Muscle of leg (tissue), 11 donors: ENCODE results near the gene BHMT2. TPM values are rescaled to one million over a fixed set of nuclear protein-coding genes. Genes with fewer than 3 reads are reported as not detected.
A peak's percentile ranks its signal among the peaks of the same experiment; 100 is the strongest.

ENCODE experiments used
- DNase-seq: peaks from one replicate; pipeline ENCODE4 v3.0.0; 2013
- H3K27ac ChIP-seq: one replicate; pipeline ENCODE4 v1.5.1; 2013; ENCODE audit warnings: mild to moderate bottlenecking, low read length, control low read depth
- H3K27me3 ChIP-seq: one replicate; pipeline ENCODE4 v1.6.1; 2013; ENCODE audit warnings: low read length; ENCODE audit not compliant: control insufficient read depth, insufficient read depth
- H3K36me3 ChIP-seq: one replicate; pipeline ENCODE4 v1.6.1; 2013; ENCODE audit warnings: low read length; ENCODE audit not compliant: control insufficient read depth, insufficient read depth
- H3K4me1 ChIP-seq: one replicate; pipeline ENCODE4 v1.6.1; 2013; ENCODE audit warnings: low read length; ENCODE audit not compliant: control insufficient read depth, insufficient read depth
- H3K4me3 ChIP-seq: one replicate; pipeline ENCODE4 v1.5.1; 2013; ENCODE audit warnings: low read length, control low read depth
- H3K9me3 ChIP-seq: replicated peaks from 2 replicates; pipeline ENCODE4 v1.6.1; 2013; ENCODE audit warnings: low read depth, low read length; ENCODE audit not compliant: control insufficient read depth
- WGBS: methylation state at CpG from one replicate; pipeline ENCODE4 v1.1.5; 2013; ENCODE audit warnings: missing lambda C conversion rate; ENCODE audit not compliant: insufficient coverage; 5-methylcytosine and 5-hydroxymethylcytosine counted together
- polyA plus RNA-seq, 8 donors: library from polyadenylated mRNA; unstranded; fragments of 120-200 nt; gene quantifications; one replicate each; pipeline versions ENCODE4 v1.2.1 to v1.2.3, GENCODE V29; 2013; ENCODE audit warnings: inconsistent platforms in 1 of 8, low replicate concordance in 1 of 8; ENCODE audit not compliant: insufficient read length in 8 of 8, insufficient read depth in 1 of 8
- total RNA-seq: library from RNA; stranded (reverse); fragments of 120-200 nt; gene quantifications from one replicate; pipeline ENCODE4 v1.2.4, GENCODE V29; 2013

Gene BHMT2
- total and polyA plus RNA-seq, 9 donors: 2.0 to 5.8 (median 2.7) TPM

GRCh38 chr5:79111960-79112702 lies 42.6 kb downstream of the BHMT2 start:
- peaks cover 11% of the 10 kb centered on the region for H3K4me1 ChIP-seq
- no peak for DNase-seq
- 7% methylated on average over 37 of the region's 39 CpGs for WGBS
- H3K4me3 ChIP-seq: no peak overlapping the region
- peaks cover 44% of the 10 kb centered on the region for H3K27me3 ChIP-seq
- H3K9me3 ChIP-seq: no peaks in the 10 kb centered on the region
- H3K36me3 ChIP-seq: no peaks in the 10 kb centered on the region
- no peak overlapping the region for H3K27ac ChIP-seq

- H3K4me1 ChIP-seq: peaks cover 11% of the 10 kb centered on the region
- no peaks in the 10 kb centered on the region for H3K36me3 ChIP-seq
- DNase-seq: no peak
- peaks cover 44% of the 10 kb centered on the region for H3K27me3 ChIP-seq
- no peak overlapping the region for H3K4me3 ChIP-seq
- H3K27ac ChIP-seq: no peak overlapping the region
- whole genome bisulfite sequencing: 83% methylated on average over 5 of the region's 5 CpGs
- H3K9me3 ChIP-seq: no peaks in the 10 kb centered on the region
These were observed 43.1 kb downstream of the BHMT2 start for GRCh38 chr5:79112703-79113058.

GRCh38 chr5:79119486-79119885 lies 49.9 kb downstream of the BHMT2 start:
- WGBS: no CpG with 5 or more reads among the region's 4 CpGs
- H3K27me3 ChIP-seq: peaks cover 4% of the 10 kb centered on the region
- H3K27ac ChIP-seq: no peak overlapping the region
- H3K9me3 ChIP-seq: no peaks in the 10 kb centered on the region
- no peaks in the 10 kb centered on the region for H3K36me3 ChIP-seq
- DNase-seq: no peak
- H3K4me3 ChIP-seq: no peak overlapping the region
- H3K4me1 ChIP-seq: no peaks in the 10 kb centered on the region

- 100% methylated on average over 1 of the region's 4 CpGs for WGBS
- H3K36me3 ChIP-seq: no peaks in the 10 kb centered on the region
- no peak overlapping the region for H3K27ac ChIP-seq
- no peaks in the 10 kb centered on the region for H3K4me1 ChIP-seq
- no peak overlapping the region for H3K4me3 ChIP-seq
- H3K27me3 ChIP-seq: peaks cover 2% of the 10 kb centered on the region
- DNase-seq: no peak
- H3K9me3 ChIP-seq: no peaks in the 10 kb centered on the region
These were observed 50.7 kb downstream of the BHMT2 start for GRCh38 chr5:79120221-79120620.

- peak; percentile 51 for DNase-seq
- no peaks in the 10 kb centered on the region for H3K4me1 ChIP-seq
- H3K27ac ChIP-seq: no peak overlapping the region
- H3K36me3 ChIP-seq: no peaks in the 10 kb centered on the region
- no peak overlapping the region for H3K4me3 ChIP-seq
- H3K9me3 ChIP-seq: no peaks in the 10 kb centered on the region
- H3K27me3 ChIP-seq: no peaks in the 10 kb centered on the region
These were observed 53.4 kb downstream of the BHMT2 start for GRCh38 chr5:79122973-79123372.

- no peak for DNase-seq
- no CpG with 5 or more reads among the region's 1 CpG for WGBS
These were observed 55.0 kb downstream of the BHMT2 start for GRCh38 chr5:79124607-79125006.

GRCh38 chr5:79130781-79131180 lies 61.2 kb downstream of the BHMT2 start:
- H3K9me3 ChIP-seq: no peaks in the 10 kb centered on the region
- DNase-seq: no peak

More at GRCh38 chr5:79124607-79125006, 55.0 kb downstream of the BHMT2 start:
- no peaks in the 10 kb centered on the region for H3K9me3 ChIP-seq
- no peaks in the 10 kb centered on the region for H3K27me3 ChIP-seq
- no peak overlapping the region for H3K4me3 ChIP-seq
- no peaks in the 10 kb centered on the region for H3K4me1 ChIP-seq
- H3K27ac ChIP-seq: no peak overlapping the region
- H3K36me3 ChIP-seq: no peaks in the 10 kb centered on the region

GRCh38 chr5:79133121-79133656 lies 63.6 kb downstream of the BHMT2 start:
- no CpG with 5 or more reads among the region's 4 CpGs for WGBS
- Histone ChIP-seq H3K4me3 (no peak overlapping the region), H3K9me3 (no peaks in the 10 kb centered on the region), H3K27me3 (no peaks in the 10 kb centered on the region), H3K27ac (peak overlapping the region; percentile 23), H3K4me1 (peaks cover 6% of the 10 kb centered on the region), H3K36me3 (no peaks in the 10 kb centered on the region)
- peak; percentile 65 for DNase-seq

More at GRCh38 chr5:79130781-79131180, 61.2 kb downstream of the BHMT2 start:
- Histone ChIP-seq H3K27me3 (no peaks in the 10 kb centered on the region), H3K4me1 (peaks cover 6% of the 10 kb centered on the region), H3K4me3 (no peak overlapping the region), H3K36me3 (no peaks in the 10 kb centered on the region), H3K27ac (no peak overlapping the region)
- 28% methylated on average over 2 of the region's 6 CpGs for WGBS

GRCh38 chr5:79133657-79134451 lies 64.3 kb downstream of the BHMT2 start:
- 0% methylated on average over 1 of the region's 11 CpGs for WGBS
- H3K27ac ChIP-seq: peak overlapping the region; percentile 48

GRCh38 chr5:79135790-79136553 lies 66.4 kb downstream of the BHMT2 start:
- 95% methylated on average over 3 of the region's 5 CpGs for WGBS
- Histone ChIP-seq H3K36me3 (no peaks in the 10 kb centered on the region), H3K27me3 (no peaks in the 10 kb centered on the region), H3K9me3 (peaks cover 4% of the 10 kb centered on the region), H3K27ac (no peak overlapping the region), H3K4me3 (no peak overlapping the region), H3K4me1 (peaks cover 6% of the 10 kb centered on the region)
- no peak for DNase-seq

More at GRCh38 chr5:79133657-79134451, 64.3 kb downstream of the BHMT2 start:
- DNase-seq: peak; percentile 87
- Histone ChIP-seq H3K27me3 (no peaks in the 10 kb centered on the region), H3K4me1 (peaks cover 6% of the 10 kb centered on the region), H3K36me3 (no peaks in the 10 kb centered on the region), H3K9me3 (no peaks in the 10 kb centered on the region), H3K4me3 (peak overlapping the region; percentile 29)
